Fibroblast of lung (primary cell): ENCODE data around the gene C1S. TPM values are rescaled to one million over a fixed set of nuclear protein-coding genes. Genes with fewer than 3 reads are reported as not detected.

Experiments
- DNase-seq, 2 donors: peaks; one replicate each; pipeline versions ENCODE4 v3.0.0 to v3.0.0-alpha.2; 2010; ENCODE audit warnings: low read depth in 2 of 2
- H2AFZ ChIP-seq: 2 replicates; pipeline ENCODE4 v1.5.1; 2012; ENCODE audit warnings: low read length, control low read depth, inconsistent platforms
- H3K27ac ChIP-seq: 2 replicates; pipeline ENCODE4 v1.5.1; 2011; ENCODE audit warnings: low read length, control low read depth; ENCODE audit not compliant: insufficient read depth
- H3K27me3 ChIP-seq: 2 replicates; pipeline ENCODE4 v1.5.1; 2011; ENCODE audit warnings: mild to moderate bottlenecking, low read length; ENCODE audit not compliant: control insufficient read depth, insufficient read depth
- H3K36me3 ChIP-seq: 2 replicates; pipeline ENCODE4 v1.5.1; 2011; ENCODE audit warnings: low read length; ENCODE audit not compliant: control insufficient read depth, insufficient read depth
- H3K4me1 ChIP-seq: 2 replicates; pipeline ENCODE4 v1.5.1; 2011; ENCODE audit warnings: low read length; ENCODE audit not compliant: control insufficient read depth, insufficient read depth; ENCODE audit errors: extremely low read depth
- H3K4me2 ChIP-seq: 2 replicates; pipeline ENCODE4 v1.5.1; 2011; ENCODE audit warnings: low read length, control low read depth; ENCODE audit not compliant: insufficient read depth; ENCODE audit errors: extremely low read depth
- H3K4me3 ChIP-seq, 4 experiments: fragments of 200-600 bp in 1 of 4; sonication (generic) in 1 of 4; replicated peaks in 1 of 4; 2 replicates each; pipeline ENCODE4 v1.5.1; 2011 to 2016; ENCODE audit warnings: low read length in 4 of 4, low read depth in 3 of 4, mild to moderate bottlenecking in 3 of 4, control low read depth in 2 of 4, inconsistent platforms in 1 of 4, mixed read lengths in 1 of 4; ENCODE audit not compliant: insufficient read depth in 1 of 4; ENCODE audit errors: control extremely low read depth in 1 of 4
- H3K79me2 ChIP-seq: 2 replicates; pipeline ENCODE4 v1.5.1; 2012; ENCODE audit warnings: mild to moderate bottlenecking, low read length, inconsistent platforms; ENCODE audit not compliant: control insufficient read depth, insufficient read depth
- H3K9ac ChIP-seq: 2 replicates; pipeline ENCODE4 v1.5.1; 2011; ENCODE audit warnings: mild to moderate bottlenecking, low read length, control low read depth; ENCODE audit not compliant: insufficient read depth
- H3K9me3 ChIP-seq: 2 replicates; pipeline ENCODE4 v1.5.1; 2012; ENCODE audit warnings: low read depth, low read length; ENCODE audit not compliant: control insufficient read depth, insufficient read depth
- H4K20me1 ChIP-seq: 2 replicates; pipeline ENCODE4 v1.5.1; 2011; ENCODE audit warnings: low read length; ENCODE audit not compliant: control insufficient read depth, insufficient read depth; ENCODE audit errors: extremely low read depth
- CTCF ChIP-seq, 2 donors: IDR thresholded peaks in 1 of 2; conservative IDR thresholded peaks in 1 of 2; 1 replicate in 1 of 2; 2 replicates in 1 of 2; pipeline ENCODE4 v1.5.1; 2011 to 2012; ENCODE audit warnings: low read length in 2 of 2, control low read depth in 1 of 2, inconsistent platforms in 1 of 2, low read depth in 1 of 2, mild to moderate bottlenecking in 1 of 2
- EZH2 ChIP-seq: IDR thresholded peaks from 2 replicates; pipeline ENCODE4 v1.5.1; 2012; ENCODE audit warnings: low read length, control low read depth, mild to moderate bottlenecking; ENCODE audit errors: missing control alignments
- polyA plus RNA-seq, 2 donors: library from polyadenylated mRNA; depleted of rRNA in 1 of 2; stranded (reverse) in 1 of 2; unstranded in 1 of 2; fragments of >200 nt; gene quantifications; 2 replicates each; pipeline ENCODE4 v1.2.1, GENCODE V29; 2011 to 2012; ENCODE audit warnings: missing spikeins in 1 of 2
- total RNA-seq: library from RNA; depleted of rRNA; stranded (reverse); fragments of >200 nt; gene quantifications from 2 replicates; pipeline ENCODE4 v1.2.1, GENCODE V29; 2014

The C1S gene
- total and polyA plus RNA-seq, 2 donors (not counting 1 experiment from before 2014, with no cell fraction given): 507 to 997 TPM

- H3K4me3 ChIP-seq: no peak overlapping the region
- no peak overlapping the region for H3K4me2 ChIP-seq
- no peaks in the 10 kb centered on the region for H3K27me3 ChIP-seq
- no peaks in the 10 kb centered on the region for H3K9me3 ChIP-seq
- H4K20me1 ChIP-seq: no peaks in the 10 kb centered on the region
- no peak overlapping the region for H3K9ac ChIP-seq
- peaks cover 8% of the 10 kb centered on the region for H3K4me1 ChIP-seq
- peaks cover 9% of the 10 kb centered on the region for H3K36me3 ChIP-seq
- no peak overlapping the region for H2AFZ ChIP-seq
- no peak for DNase-seq
- H3K27ac ChIP-seq: no peak overlapping the region
- no peak for TF ChIP-seq CTCF (conservative IDR thresholded peaks at IDR 0.05 in 1 of 2, IDR thresholded peaks at IDR 0.05 in 1 of 2; ENCODE audit: low read depth in 1 of 2, low read length in 2 of 2)
- TF ChIP-seq EZH2: no peak
- no peaks in the 10 kb centered on the region for H3K79me2 ChIP-seq
Measured at GRCh38 chr12:7096979-7097378, 36.5 kb downstream of the C1S start.

GRCh38 chr12:7099290-7099996 is 38.9 kb downstream of the C1S start:
- no peak overlapping the region for H3K9ac ChIP-seq
- no peak overlapping the region for H3K27ac ChIP-seq
- no peak overlapping the region for H3K4me3 ChIP-seq
- H3K9me3 ChIP-seq: no peaks in the 10 kb centered on the region
- H3K4me2 ChIP-seq: no peak overlapping the region
- peaks cover 2% of the 10 kb centered on the region for H3K4me1 ChIP-seq
- H3K36me3 ChIP-seq: peaks cover 10% of the 10 kb centered on the region
- no peak for DNase-seq
- H3K27me3 ChIP-seq: no peaks in the 10 kb centered on the region
- H3K79me2 ChIP-seq: no peaks in the 10 kb centered on the region
- H2AFZ ChIP-seq: no peak overlapping the region
- H4K20me1 ChIP-seq: no peaks in the 10 kb centered on the region
- no peak for TF ChIP-seq EZH2
- no peak for TF ChIP-seq CTCF (conservative IDR thresholded peaks at IDR 0.05 in 1 of 2, IDR thresholded peaks at IDR 0.05 in 1 of 2; ENCODE audit: low read depth in 1 of 2, low read length in 2 of 2)

GRCh38 chr12:7100239-7100638 is 39.7 kb downstream of the C1S start:
- Histone ChIP-seq H3K79me2 (no peaks in the 10 kb centered on the region), H3K36me3 (peaks cover 10% of the 10 kb centered on the region), H3K9ac (no peak overlapping the region), H3K4me2 (no peak overlapping the region), H3K27me3 (no peaks in the 10 kb centered on the region), H4K20me1 (no peaks in the 10 kb centered on the region), H3K9me3 (no peaks in the 10 kb centered on the region), H3K4me1 (peaks cover 2% of the 10 kb centered on the region), H2AFZ (no peak overlapping the region), H3K4me3 (no peak overlapping the region), H3K27ac (no peak overlapping the region)
- no peak for TF ChIP-seq CTCF (conservative IDR thresholded peaks at IDR 0.05 in 1 of 2, IDR thresholded peaks at IDR 0.05 in 1 of 2; ENCODE audit: low read depth in 1 of 2, low read length in 2 of 2)
- TF ChIP-seq EZH2: no peak
- no peak for DNase-seq
